Testis (tissue), 2 donors: ENCODE measurements around the gene HRC.

Experiments
- POLR2A ChIP-seq: fragments of 450-650 bp; IDR thresholded peaks from one replicate; pipeline ENCODE4 v1.6.1; 2017; ENCODE audit warnings: antibody characterized with exemption, mild to moderate bottlenecking, moderate library complexity
- TF ChIP-seq, protein P1 (sequence below), 3 experiments: fragments of 450-650 bp in 2 of 3; fragments of 200-600 bp in 1 of 3; sonication (generic) in 1 of 3; IDR thresholded peaks; one replicate each; pipeline ENCODE4 v1.5.1; 2016 to 2019; ENCODE audit warnings: antibody characterized with exemption in 3 of 3, mild to moderate bottlenecking in 2 of 3, moderate library complexity in 1 of 3

DNA sequence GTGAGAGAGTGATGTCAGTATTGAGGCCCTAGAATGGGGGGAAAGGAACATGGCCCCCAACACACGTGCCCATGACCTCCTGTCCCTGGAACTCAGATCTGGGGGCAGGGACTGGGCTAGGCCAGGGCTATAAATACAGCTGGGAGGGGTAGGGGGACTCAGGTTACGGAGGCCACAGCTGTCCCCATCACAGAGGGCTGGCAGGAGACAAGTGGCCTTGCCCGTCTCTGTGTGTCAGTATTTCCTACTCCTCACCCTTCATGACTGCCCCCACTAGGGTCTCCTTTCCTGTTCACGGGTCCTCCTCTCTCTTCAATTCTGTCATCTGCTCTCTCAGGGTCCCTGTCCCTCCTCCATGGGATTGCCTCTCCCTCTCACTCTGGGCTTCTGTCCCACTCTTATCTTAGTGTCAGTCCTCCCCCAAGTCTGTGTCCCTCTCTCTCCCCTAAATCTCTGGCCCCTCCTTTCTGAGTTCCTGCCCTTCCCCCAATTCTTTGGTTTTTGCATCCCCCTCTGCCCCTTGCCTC is 687 bp upstream of the HRC start:
- no peak for TF ChIP-seq POLR2A
- TF ChIP-seq, protein P1, sequence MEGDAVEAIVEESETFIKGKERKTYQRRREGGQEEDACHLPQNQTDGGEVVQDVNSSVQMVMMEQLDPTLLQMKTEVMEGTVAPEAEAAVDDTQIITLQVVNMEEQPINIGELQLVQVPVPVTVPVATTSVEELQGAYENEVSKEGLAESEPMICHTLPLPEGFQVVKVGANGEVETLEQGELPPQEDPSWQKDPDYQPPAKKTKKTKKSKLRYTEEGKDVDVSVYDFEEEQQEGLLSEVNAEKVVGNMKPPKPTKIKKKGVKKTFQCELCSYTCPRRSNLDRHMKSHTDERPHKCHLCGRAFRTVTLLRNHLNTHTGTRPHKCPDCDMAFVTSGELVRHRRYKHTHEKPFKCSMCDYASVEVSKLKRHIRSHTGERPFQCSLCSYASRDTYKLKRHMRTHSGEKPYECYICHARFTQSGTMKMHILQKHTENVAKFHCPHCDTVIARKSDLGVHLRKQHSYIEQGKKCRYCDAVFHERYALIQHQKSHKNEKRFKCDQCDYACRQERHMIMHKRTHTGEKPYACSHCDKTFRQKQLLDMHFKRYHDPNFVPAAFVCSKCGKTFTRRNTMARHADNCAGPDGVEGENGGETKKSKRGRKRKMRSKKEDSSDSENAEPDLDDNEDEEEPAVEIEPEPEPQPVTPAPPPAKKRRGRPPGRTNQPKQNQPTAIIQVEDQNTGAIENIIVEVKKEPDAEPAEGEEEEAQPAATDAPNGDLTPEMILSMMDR (IDR thresholded peaks at IDR 0.05): no peak
